Measurements from ENCODE around the gene EFTUD2.

- TF ChIP-seq CTCF (IDR thresholded peaks at IDR 0.05) (no peak), POLR2A (IDR thresholded peaks at IDR 0.05) (no peak)
Observed at GRCh38 chr17:44850025-44850424, 49.2 kb downstream of the EFTUD2 start.

Measured in upper lobe of left lung (tissue), 4 donors.